Embryonic facial prominence (tissue), 1 donor: ENCODE results near the gene IGFL4.

ENCODE experiments used
- DNase-seq: peaks from one replicate; pipeline ENCODE4 v3.0.0-alpha.2; 2016; ENCODE audit errors: extremely low spot score

IGFL4 gene

DNA sequence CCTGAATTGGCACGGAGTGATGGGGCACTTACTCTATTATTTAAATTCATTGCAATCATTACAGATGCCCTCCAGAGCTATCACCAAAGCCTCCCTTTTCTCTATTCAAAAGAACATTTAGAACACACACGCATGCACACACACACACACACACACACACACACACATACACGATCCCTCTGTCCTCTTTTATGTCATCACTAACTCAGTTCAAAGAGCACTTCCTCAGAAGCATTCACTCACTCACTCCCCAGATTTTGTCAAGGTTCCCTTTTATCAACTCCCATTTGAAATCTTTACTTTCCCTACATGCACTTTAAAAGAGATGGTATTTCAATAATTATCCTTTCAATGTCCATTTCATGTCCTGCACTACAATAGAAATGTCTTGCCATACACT is 22.4 kb upstream of the IGFL4 start:
- DNase-seq, result no peak

- DNase-seq, result no peak
Observed at GRCh38 chr19:46060012-46060411, 19.2 kb upstream of the IGFL4 start.

- no peak for DNase-seq
Observed at GRCh38 chr19:46058778-46059177, 18.0 kb upstream of the IGFL4 start.

GRCh38 chr19:46056536-46056935 is 15.7 kb upstream of the IGFL4 start:
- no peak for DNase-seq

- no peak for DNase-seq
Observed at GRCh38 chr19:46052896-46053295, 12.1 kb upstream of the IGFL4 start.

DNA sequence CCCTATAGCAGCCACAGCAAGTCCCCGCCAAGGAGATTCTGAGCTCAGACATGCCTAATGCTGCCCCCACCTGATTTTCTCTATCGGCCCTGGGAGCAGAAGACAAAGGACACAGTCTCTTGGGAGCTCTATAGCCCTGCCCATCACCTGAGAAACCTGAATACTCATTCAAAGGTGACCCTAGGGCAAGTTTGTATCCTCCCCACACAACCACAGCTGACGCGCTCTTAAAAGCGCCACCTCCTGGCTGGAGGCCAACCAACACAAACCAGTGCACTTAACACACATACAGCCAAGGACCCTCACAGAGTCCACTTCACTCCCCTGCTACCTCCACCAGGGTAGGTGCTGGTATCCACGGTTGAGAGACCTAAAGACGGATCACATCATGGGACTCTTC is 8.8 kb upstream of the IGFL4 start:
- DNase-seq, result no peak

DNA sequence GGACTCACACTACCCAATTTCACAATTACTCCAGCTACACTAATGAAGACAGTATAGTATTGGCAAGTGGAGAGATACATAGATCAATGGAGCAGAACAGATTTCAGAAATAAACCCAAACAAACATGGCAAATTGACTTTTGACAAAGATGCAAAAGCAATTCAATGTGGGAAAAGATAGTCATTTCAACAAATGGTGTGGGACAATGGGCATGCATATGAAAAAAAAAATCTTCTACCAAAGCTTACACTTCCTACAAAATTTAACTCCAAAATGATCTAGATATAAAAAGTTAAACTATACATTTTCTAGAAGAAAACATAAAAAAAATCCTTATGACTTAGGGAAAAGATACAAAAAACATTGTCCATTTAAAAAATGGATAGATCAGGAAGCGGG is 2.7 kb upstream of the IGFL4 start:
- DNase-seq, result no peak

GRCh38 chr19:46042252-46042883 is 1.6 kb upstream of the IGFL4 start:
- DNase-seq, result no peak

DNA sequence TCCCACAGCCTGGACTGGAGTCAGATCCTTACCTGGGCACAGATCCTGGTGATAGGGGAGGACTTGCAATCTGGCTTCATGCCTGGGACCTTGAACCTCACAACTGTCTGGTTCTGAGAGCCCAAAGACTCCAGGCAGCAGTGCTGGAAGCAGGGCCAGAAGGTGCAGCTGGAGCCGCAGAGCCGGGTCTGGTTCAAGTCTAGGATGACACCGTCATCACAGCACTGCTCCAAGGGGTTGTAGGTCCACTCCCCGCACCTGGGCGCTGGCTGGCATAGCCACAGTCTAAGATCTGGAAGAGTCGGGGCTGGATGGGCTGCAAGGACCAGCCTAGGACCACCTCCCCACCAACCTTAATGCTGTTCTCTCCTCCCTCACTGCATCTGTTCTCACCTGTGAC is 677 bp downstream of the IGFL4 start:
- DNase-seq, result no peak

- DNase-seq, result no peak
Observed at GRCh38 chr19:46036744-46037128, 4.1 kb downstream of the IGFL4 start.

- no peak for DNase-seq
Observed at GRCh38 chr19:46035986-46036743, 4.6 kb downstream of the IGFL4 start.

GRCh38 chr19:46035546-46035945 is 5.3 kb downstream of the IGFL4 start:
- DNase-seq, result no peak

- DNase-seq, result no peak
Observed at GRCh38 chr19:46033401-46033800, 7.4 kb downstream of the IGFL4 start.

DNA sequence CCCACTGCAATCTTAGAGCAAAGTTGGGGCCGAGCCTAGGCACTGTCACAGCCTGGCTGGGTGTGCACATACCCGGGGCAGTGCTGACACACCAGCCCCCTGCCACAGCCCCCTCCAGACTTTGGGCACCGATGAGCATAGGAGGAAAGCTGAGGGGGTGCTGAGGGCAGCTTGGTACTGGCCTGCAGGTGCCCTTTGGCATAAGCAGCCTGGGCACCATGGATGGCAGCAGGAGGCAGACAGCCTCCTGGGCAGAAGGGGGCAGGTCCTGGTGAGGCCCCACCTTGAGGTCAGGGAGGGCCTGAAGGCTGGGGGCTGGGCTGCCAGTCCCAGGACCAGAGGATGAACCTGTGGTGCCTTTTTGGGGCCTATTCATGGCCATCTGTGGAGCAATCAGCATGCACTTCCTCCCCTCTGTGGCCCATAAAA is 8.2 kb downstream of the IGFL4 start:
- no peak for DNase-seq

DNA sequence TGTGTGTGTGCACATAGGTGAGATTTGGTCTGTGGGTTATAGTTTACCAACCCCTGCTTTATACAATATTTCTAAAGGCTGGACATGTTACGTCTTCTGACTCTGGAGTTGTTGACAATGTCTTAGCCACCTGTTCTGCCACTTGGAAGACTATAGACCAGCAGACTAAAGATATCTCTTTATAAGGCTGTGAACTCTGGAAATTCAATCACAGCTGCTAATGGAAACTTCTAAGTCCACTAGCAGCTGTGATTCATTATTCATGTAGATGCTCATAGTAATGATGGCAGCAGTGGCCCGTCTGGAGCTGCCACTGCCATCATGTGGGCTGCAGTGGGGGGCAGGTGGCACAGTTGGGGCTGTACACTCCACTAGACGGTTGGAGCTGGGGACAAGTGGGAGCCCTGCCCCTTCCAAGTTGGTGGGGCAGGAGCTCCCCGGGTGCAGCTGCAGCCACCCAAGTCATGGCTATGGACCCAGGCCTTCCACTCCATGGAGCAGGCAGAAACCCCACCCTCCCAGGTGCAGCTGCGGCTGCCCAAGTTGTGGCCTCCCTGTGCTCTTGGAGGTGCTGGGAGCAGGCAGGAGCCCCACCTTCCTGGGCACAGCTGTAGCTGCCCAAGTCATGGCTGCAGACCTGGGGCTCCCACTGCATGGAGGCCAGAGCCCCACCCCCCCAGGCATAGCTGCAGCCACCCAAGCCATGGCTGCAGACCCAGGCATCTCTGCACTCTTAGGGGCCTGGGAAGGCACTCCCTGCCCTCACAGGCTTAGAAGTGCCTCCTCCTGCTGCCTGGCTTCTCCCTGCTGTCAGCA is 8.8 kb downstream of the IGFL4 start:
- DNase-seq, result no peak

GRCh38 chr19:46030812-46031550 is 9.8 kb downstream of the IGFL4 start:
- DNase-seq, result no peak

- DNase-seq, result no peak
Observed at GRCh38 chr19:46025835-46026234, 15.0 kb downstream of the IGFL4 start.

DNA sequence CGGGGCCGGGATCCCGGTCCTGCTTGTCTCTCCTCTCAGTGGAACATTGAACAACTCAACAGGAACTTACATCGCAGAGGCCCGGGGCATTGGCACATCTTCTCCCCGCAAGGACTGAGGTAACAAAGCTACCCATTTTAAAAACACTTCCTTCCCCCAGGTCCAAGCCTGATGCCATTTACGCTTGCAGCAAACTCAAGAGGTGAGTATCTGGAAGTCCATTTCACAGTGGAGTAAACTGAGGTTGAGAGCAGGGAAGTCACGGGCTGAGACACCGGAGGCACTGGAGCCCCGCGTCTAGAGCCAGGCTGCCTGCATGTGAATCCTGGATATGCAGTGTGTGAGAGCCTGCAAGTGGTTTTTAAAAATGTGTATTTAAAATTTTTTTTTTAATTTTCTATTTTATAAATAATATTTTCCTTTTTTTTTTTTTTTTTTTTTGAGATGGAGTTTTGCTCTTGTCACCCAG is 17.5 kb downstream of the IGFL4 start:
- DNase-seq, result no peak

DNA sequence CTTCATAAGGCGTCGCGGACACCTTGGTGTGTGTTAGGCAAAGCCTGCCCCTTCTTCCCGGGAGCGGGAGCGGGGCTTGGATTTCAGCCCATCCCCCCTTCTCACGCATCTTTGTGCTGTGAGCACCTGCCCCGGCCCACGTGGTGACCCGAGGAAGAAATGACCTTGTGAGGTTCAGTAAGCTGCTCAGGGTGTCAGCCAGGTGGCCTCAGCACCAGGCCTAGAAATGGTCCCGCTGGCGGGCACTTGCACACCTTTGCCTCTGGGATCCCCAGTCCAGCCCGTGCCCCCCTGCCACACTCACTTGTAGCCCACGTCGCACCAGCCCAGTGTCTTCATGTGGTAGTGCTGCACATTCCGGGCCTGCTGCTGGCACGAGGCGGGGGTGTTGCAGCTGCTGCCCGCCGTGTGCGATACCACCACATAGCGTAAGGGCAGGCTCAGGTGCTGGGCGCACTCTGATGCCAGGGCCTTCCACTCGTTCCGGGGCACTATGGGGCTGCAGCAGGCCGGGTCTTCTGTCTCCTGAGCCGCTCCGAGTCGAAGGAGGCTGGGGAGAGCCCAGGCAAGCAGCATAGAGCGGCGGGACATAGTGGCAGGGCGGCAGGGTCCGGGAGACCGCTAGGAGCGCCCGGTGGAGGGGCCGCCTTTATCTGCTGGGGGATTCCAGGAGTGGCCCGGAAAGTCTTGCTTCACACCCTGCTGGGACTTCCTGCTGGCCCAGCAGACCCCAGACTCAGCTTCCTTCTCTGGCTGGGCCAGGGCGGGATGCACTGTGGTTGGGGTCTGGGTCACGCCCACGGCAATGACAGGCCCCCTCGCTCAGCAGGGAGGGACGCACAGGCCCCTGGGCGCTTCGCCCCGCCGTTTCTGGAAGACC is 18.1 kb downstream of the IGFL4 start, which contains the start of gene PGLYRP1:
Gene PGLYRP1, minus strand, starts transcription at position 623 of the 880 bp plus-strand sequence. Its CDS starts 32 bp downstream, at position 591.
- DNase-seq, result no peak

- peak; percentile 11 for DNase-seq
Observed at GRCh38 chr19:46022061-46022430, 18.8 kb downstream of the IGFL4 start.

GRCh38 chr19:46021531-46022041 is 19.2 kb downstream of the IGFL4 start:
- DNase-seq, result no peak
